DMS 273 (cell line): ENCODE results near the gene LZIC.

Experiments used
- DNase-seq: peaks from one replicate; lab custom pipeline; 2025; ENCODE audit not compliant: unreplicated experiment; lab: John Stamatoyannopoulos, UW

The LZIC gene

GRCh38 chr1:9910423-9911178 is 32.6 kb downstream of the LZIC start:
- DNase-seq = peak; percentile 99

- DNase-seq = no peak
These were observed 33.1 kb downstream of the LZIC start, which contains the start of gene CTNNBIP1 for GRCh38 chr1:9910076-9910422. CTNNBIP1 (minus strand) TSS chr1:9910269; CDS start chr1:9872064, 38,205 bp downstream.

- DNase-seq = peak; percentile 80
These were observed 33.8 kb downstream of the LZIC start for GRCh38 chr1:9909234-9910046.

GRCh38 chr1:9908871-9909233 is 34.3 kb downstream of the LZIC start:
- no peak for DNase-seq

GRCh38 chr1:9907441-9907840 is 35.8 kb downstream of the LZIC start:
- no peak for DNase-seq

DNA sequence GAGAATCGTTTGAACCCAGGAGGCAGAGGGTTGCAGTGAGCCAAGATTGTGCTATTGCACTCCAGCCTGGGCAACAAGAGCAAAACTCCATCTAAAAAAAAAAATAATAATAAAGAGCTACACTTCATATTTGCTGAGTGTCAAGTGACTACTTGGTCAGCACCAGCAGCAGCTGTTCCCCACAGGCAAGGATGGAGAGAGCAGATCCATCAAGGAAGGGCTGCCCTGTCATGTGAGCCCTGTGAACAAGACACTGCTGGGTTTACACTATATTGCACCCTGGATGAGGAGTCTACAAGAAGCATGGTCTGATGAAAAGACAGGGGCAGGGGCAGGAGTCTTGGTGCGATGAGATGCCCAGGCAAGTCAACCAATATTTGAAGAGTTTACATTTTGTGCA is 36.7 kb downstream of the LZIC start:
- DNase-seq = no peak

- no peak for DNase-seq
These were observed 38.2 kb downstream of the LZIC start for GRCh38 chr1:9905010-9905409.

- DNase-seq = no peak
These were observed 38.6 kb downstream of the LZIC start for GRCh38 chr1:9904596-9904995.

GRCh38 chr1:9903801-9904527 is 39.2 kb downstream of the LZIC start:
- no peak for DNase-seq

GRCh38 chr1:9902060-9902452 is 41.1 kb downstream of the LZIC start:
- DNase-seq = peak; percentile 40

DNA sequence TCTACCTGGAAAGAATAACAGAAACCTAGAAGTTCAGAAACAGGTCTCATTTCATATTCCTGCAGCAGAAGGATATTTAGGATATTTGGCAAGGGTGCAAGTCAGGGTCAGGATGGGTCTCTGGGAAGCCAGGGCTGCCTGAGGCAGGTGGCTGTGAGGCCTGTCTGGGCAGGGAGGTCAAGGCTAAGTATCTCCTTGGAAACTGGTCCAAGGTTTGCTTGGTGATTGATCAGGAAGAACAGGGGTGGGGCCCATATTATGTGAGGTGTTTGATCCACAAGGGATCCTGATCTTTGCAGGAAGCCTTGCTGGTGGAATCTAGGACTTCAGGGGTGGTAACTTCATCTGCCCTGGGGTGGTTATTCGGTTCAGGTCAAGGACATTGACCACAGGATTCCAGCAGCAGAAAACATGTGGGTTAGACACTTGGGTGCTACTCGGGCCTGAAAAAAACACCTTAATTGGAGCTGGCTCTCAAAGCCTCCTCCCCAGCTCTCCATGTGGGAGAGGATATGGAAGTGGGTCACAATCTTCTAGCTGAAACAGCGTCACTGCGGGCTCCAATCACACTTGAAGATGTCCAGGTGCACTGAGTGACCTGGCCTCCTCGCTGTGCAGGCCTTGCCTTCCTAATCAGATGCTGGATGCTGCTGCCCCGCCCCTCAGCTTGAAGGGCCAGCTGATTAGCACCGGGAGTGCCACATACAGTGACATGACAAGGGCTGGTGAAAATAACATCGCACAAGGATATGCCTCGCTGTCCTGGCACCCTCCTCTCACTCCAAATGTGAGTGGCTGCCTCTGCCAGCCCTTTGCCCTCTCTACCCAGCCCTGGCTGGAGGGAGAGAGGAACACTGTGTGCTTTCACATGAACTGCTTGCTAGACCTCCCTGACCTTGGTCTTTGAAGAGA is 41.8 kb downstream of the LZIC start:
- no peak for DNase-seq

DNA sequence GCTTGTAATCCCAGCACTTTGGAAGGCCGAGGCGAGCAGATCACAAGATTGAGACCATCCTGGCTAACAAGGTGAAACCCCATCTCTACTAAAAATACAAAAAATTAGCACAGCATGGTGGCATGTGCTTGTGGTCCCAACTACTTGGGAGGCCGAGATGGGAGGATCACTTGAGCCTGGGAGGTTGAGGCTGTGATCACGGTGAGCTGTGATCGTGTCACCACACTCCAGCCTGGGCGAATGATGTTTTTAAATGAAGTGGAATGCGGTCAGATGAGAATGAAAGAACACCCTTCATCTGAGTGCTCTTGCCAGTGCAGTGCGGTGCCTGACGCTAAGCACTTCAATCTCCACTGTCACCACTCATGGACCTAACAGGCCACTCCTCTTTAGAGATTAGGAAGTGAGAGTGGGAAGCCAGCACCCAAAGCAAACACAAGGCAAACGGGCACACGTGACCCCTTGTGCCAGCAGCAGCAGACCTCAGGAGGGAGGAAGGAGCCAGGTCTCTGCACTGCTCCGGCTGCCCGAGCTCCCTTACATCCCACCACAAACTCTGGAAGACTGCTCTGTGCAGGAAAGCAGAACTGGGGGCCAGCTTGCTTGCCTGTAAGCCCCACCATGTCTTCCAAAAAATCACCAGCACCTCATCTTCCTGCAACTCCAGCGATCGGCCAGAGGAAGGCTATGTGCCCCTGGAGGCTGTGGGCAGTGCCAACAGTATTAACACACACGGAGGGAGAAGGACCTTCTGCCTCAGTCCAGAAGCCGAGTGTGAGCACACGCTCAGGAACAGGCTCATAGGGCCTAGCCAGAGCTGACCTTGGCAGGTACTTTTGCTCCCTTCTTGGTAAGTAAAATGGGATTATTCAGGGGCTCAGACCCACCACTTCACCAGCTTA is 42.8 kb downstream of the LZIC start:
- no peak for DNase-seq

- no peak for DNase-seq
These were observed 49.1 kb downstream of the LZIC start for GRCh38 chr1:9894115-9894514.

GRCh38 chr1:9892563-9893528 is 50.3 kb downstream of the LZIC start:
- DNase-seq = peak; percentile 25

- peak; percentile 34 for DNase-seq
These were observed 52.0 kb downstream of the LZIC start for GRCh38 chr1:9891207-9891606.

- DNase-seq = peak; percentile 83
These were observed 52.9 kb downstream of the LZIC start for GRCh38 chr1:9890224-9890731.

DNA sequence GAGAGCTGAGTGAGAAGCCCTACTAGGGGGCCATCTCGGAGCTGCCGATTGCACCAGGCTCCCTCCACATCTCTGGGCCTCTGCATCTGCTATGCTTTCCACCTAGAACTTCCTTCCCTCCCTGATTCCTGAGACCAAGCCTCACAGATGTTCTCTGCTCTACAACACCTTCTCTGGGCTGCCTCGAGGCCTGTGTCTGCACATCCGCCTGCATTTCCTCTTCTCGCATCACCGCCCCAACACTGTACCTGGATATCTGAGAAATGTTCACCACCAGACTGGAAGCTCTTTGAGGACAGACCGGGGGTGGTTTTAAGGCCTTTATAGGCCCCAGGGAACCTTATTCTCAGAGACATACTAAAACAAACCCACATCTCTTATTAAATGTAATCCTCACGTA is 53.8 kb downstream of the LZIC start:
- DNase-seq = no peak

- no peak for DNase-seq
These were observed 54.3 kb downstream of the LZIC start for GRCh38 chr1:9888886-9889285.
